T-helper 17 cell (primary cell): ENCODE data around the gene KRT9. TPM values are rescaled to one million over a fixed set of nuclear protein-coding genes. Genes with fewer than 3 reads are reported as not detected.
"Not testable (repeated sequence)": the region's sequence is repeated elsewhere in the genome, so short reads cannot be mapped to it uniquely, and the experiment has no call there.

ENCODE experiments used
- ATAC-seq: fragments of 150-1000 bp; cut with Tn5 transposase; 2 replicates; pipeline ENCODE4 v1.10.0; 2021; ENCODE audit warnings: mild to moderate bottlenecking, moderate library complexity
- DNase-seq, 3 donors: peaks; one replicate each; pipeline versions ENCODE4 v3.0.0 to v3.0.0-alpha.2; 2020 to 2021
- H3K9me3 ChIP-seq: one replicate; pipeline ENCODE4 v1.7.0; 2013; ENCODE audit warnings: low read length, mild to moderate bottlenecking; ENCODE audit not compliant: control insufficient read depth, poor library complexity, severe bottlenecking
- H3K27ac Mint-ChIP-seq: one replicate; pipeline ENCODE4 v1.8.0; 2022; ENCODE audit warnings: mild to moderate bottlenecking, moderate library complexity, mixed read lengths
- H3K27me3 Mint-ChIP-seq: one replicate; pipeline ENCODE4 v1.8.0; 2022; ENCODE audit warnings: mixed read lengths
- H3K36me3 Mint-ChIP-seq: one replicate; pipeline ENCODE4 v1.8.0; 2022; ENCODE audit warnings: low read depth, mixed read lengths
- H3K4me1 Mint-ChIP-seq: one replicate; pipeline ENCODE4 v1.8.0; 2022; ENCODE audit warnings: mild to moderate bottlenecking, mixed read lengths
- H3K4me3 Mint-ChIP-seq: one replicate; pipeline ENCODE4 v1.8.0; 2022; ENCODE audit warnings: mild to moderate bottlenecking, moderate library complexity, mixed read lengths
- total RNA-seq, 4 donors: library from RNA in 2 of 4; stranded (reverse) in 2 of 4; gene quantifications; one replicate each; pipeline ENCODE4 v1.2.3 and lab custom pipeline; 2022 to 2026

KRT9 gene
- total RNA-seq, 2 donors from 2014 or later: not detected

- ATAC-seq: no peak
Observed at GRCh38 chr17:41544491-41544892, 27.4 kb downstream of the KRT9 start.

GRCh38 chr17:41542786-41543185 is 29.1 kb downstream of the KRT9 start:
- H3K27ac Mint-ChIP-seq: peak overlapping the region; percentile 11
- not testable (repeated sequence) for DNase-seq, H3K36me3 Mint-ChIP-seq

More at GRCh38 chr17:41544491-41544892, 27.4 kb downstream of the KRT9 start:
- Mint-ChIP-seq H3K4me1 (peaks cover 8% of the 10 kb centered on the region), H3K36me3 (peaks cover 2% of the 10 kb centered on the region), H3K4me3 (no peak overlapping the region), H3K27ac (no peak overlapping the region), H3K27me3 (no peaks in the 10 kb centered on the region)
- H3K9me3 ChIP-seq: no peaks in the 10 kb centered on the region
- DNase-seq: no peak

GRCh38 chr17:41542357-41542756 is 29.5 kb downstream of the KRT9 start:
- H3K9me3 ChIP-seq: no peaks in the 10 kb centered on the region
- no peak for ATAC-seq
- DNase-seq: no peak
- Mint-ChIP-seq H3K36me3 (peaks cover 2% of the 10 kb centered on the region), H3K27me3 (peaks cover 10% of the 10 kb centered on the region), H3K4me1 (peaks cover 2% of the 10 kb centered on the region), H3K4me3 (no peak overlapping the region), H3K27ac (peak overlapping the region; percentile 11)

More at GRCh38 chr17:41542786-41543185, 29.1 kb downstream of the KRT9 start:
- not testable (repeated sequence) for ATAC-seq, H3K4me3 Mint-ChIP-seq, H3K4me1 Mint-ChIP-seq, H3K9me3 ChIP-seq, H3K27me3 Mint-ChIP-seq

GRCh38 chr17:41540921-41541625 is 30.8 kb downstream of the KRT9 start:
- Mint-ChIP-seq H3K27me3 (peaks cover 21% of the 10 kb centered on the region), H3K36me3 (no peaks in the 10 kb centered on the region), H3K4me3 (no peak overlapping the region), H3K4me1 (peaks cover 4% of the 10 kb centered on the region), H3K27ac (no peak overlapping the region)
- H3K9me3 ChIP-seq: no peaks in the 10 kb centered on the region
- no peak for ATAC-seq
- DNase-seq: no peak

GRCh38 chr17:41539979-41540701 is 31.7 kb downstream of the KRT9 start:
- peaks cover 4% of the 10 kb centered on the region for H3K4me1 Mint-ChIP-seq
- no peak overlapping the region for H3K4me3 Mint-ChIP-seq
- no peaks in the 10 kb centered on the region for H3K9me3 ChIP-seq
- peak overlapping the region; percentile 49 for H3K27ac Mint-ChIP-seq
- H3K27me3 Mint-ChIP-seq: peaks cover 27% of the 10 kb centered on the region
- ATAC-seq (no peak), DNase-seq (no peak)
- H3K36me3 Mint-ChIP-seq: no peaks in the 10 kb centered on the region

GRCh38 chr17:41539071-41539492 is 32.8 kb downstream of the KRT9 start:
- ATAC-seq: no peak
- DNase-seq: no peak
- Mint-ChIP-seq H3K36me3 (no peaks in the 10 kb centered on the region), H3K27ac (no peak overlapping the region), H3K4me1 (peaks cover 4% of the 10 kb centered on the region), H3K4me3 (no peak overlapping the region), H3K27me3 (peaks cover 33% of the 10 kb centered on the region)
- H3K9me3 ChIP-seq: no peaks in the 10 kb centered on the region

GRCh38 chr17:41538565-41538991 is 33.3 kb downstream of the KRT9 start:
- no peak for ATAC-seq
- no peaks in the 10 kb centered on the region for H3K36me3 Mint-ChIP-seq
- no peak for DNase-seq
- H3K27me3 Mint-ChIP-seq: peaks cover 33% of the 10 kb centered on the region
- H3K27ac Mint-ChIP-seq: no peak overlapping the region
- H3K9me3 ChIP-seq: no peaks in the 10 kb centered on the region
- no peak overlapping the region for H3K4me3 Mint-ChIP-seq
- peaks cover 4% of the 10 kb centered on the region for H3K4me1 Mint-ChIP-seq

- H3K27ac Mint-ChIP-seq: no peak overlapping the region
- H3K27me3 Mint-ChIP-seq: peaks cover 34% of the 10 kb centered on the region
- peaks cover 4% of the 10 kb centered on the region for H3K4me1 Mint-ChIP-seq
- H3K4me3 Mint-ChIP-seq: no peak overlapping the region
- DNase-seq (no peak), ATAC-seq (no peak)
- no peaks in the 10 kb centered on the region for H3K36me3 Mint-ChIP-seq
- no peaks in the 10 kb centered on the region for H3K9me3 ChIP-seq
Observed at GRCh38 chr17:41537990-41538389, 33.9 kb downstream of the KRT9 start.

GRCh38 chr17:41537614-41537954 is 34.3 kb downstream of the KRT9 start:
- H3K9me3 ChIP-seq: peaks cover under 1% of the 10 kb centered on the region
- Mint-ChIP-seq H3K4me3 (no peak overlapping the region), H3K27me3 (peaks cover 38% of the 10 kb centered on the region), H3K36me3 (no peaks in the 10 kb centered on the region), H3K27ac (no peak overlapping the region), H3K4me1 (peaks cover 4% of the 10 kb centered on the region)
- DNase-seq (no peak), ATAC-seq (no peak)

GRCh38 chr17:41536741-41537613 is 34.9 kb downstream of the KRT9 start:
- DNase-seq (no peak), ATAC-seq (no peak)
- peaks cover 4% of the 10 kb centered on the region for H3K4me1 Mint-ChIP-seq
- H3K27me3 Mint-ChIP-seq: peaks cover 44% of the 10 kb centered on the region
- peaks cover 3% of the 10 kb centered on the region for H3K9me3 ChIP-seq
- no peaks in the 10 kb centered on the region for H3K36me3 Mint-ChIP-seq
- H3K27ac Mint-ChIP-seq: no peak overlapping the region
- no peak overlapping the region for H3K4me3 Mint-ChIP-seq

- peaks cover 3% of the 10 kb centered on the region for H3K9me3 ChIP-seq
- no peak for DNase-seq
- ATAC-seq: no peak
- H3K36me3 Mint-ChIP-seq: no peaks in the 10 kb centered on the region
- H3K4me3 Mint-ChIP-seq: no peak overlapping the region
- H3K27me3 Mint-ChIP-seq: peaks cover 54% of the 10 kb centered on the region
- H3K27ac Mint-ChIP-seq: no peak overlapping the region
- peaks cover 4% of the 10 kb centered on the region for H3K4me1 Mint-ChIP-seq
Observed at GRCh38 chr17:41535764-41536481, 35.9 kb downstream of the KRT9 start.

GRCh38 chr17:41534899-41535546 is 36.8 kb downstream of the KRT9 start:
- no peak for ATAC-seq
- H3K27me3 Mint-ChIP-seq: peaks cover 63% of the 10 kb centered on the region
- DNase-seq: no peak
- no peak overlapping the region for H3K27ac Mint-ChIP-seq
- peaks cover 4% of the 10 kb centered on the region for H3K4me1 Mint-ChIP-seq
- no peaks in the 10 kb centered on the region for H3K36me3 Mint-ChIP-seq
- peaks cover 3% of the 10 kb centered on the region for H3K9me3 ChIP-seq
- no peak overlapping the region for H3K4me3 Mint-ChIP-seq
